Stimulated activated CD4-positive, alpha-beta T cell treated with anti-CD3 and anti-CD28 coated beads, Interleukin-4, amount 100 ng/mL, for 48 hours (primary cell): Measurements from ENCODE around the gene FAXDC2.
"Not testable (repeated sequence)": the region's sequence is repeated elsewhere in the genome, so short reads cannot be mapped to it uniquely, and the experiment has no call there.

Experiments used
- DNase-seq, 2 donors: peaks; one replicate each; pipeline ENCODE4 v3.0.0-alpha.2; 2020; ENCODE audit warnings: low read depth in 2 of 2

FAXDC2 gene

DNA sequence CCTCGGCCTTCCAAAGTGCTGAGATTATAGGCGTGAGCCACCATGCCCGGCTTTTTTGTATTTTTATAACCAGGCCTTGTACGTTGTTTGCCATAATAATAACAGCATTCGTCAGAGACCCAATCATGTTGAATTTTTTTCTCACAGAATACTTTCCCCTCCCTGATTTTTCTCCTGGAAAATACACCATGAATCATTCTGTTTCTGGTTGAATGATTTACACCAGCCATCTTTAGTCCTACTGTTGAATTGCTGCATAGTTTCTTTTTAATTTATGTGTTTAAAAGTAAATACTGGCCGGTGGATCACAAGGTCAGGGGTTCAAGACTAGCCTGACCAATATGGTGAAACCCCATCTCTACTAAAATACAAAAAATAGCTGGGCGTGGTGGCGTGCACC is 11.5 kb upstream of the FAXDC2 start:
- no peak for DNase-seq

GRCh38 chr5:154860765-154861164 is 10.4 kb upstream of the FAXDC2 start:
- no peak for DNase-seq

DNA sequence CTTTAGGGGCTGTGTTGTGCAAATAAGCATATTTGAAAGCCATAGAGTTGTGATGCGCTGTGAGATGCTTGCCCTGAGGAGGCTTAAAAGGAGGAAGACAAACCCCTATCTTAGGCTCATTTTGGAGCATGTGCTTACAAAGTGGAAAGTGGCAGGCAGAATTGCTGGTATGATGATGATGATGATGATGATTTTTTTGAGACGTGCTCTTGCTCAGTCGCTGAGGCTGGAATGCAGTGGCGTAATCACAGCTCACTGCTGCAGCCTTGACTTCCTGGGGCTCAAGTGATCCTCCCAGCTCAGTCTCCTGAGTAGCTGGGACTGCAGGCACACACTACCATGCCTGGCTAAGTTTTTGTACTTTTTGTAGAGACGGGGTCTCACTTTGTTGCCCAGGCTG is 9.7 kb upstream of the FAXDC2 start:
- no peak for DNase-seq

- no peak for DNase-seq
Measured at GRCh38 chr5:154858972-154859871, 8.8 kb upstream of the FAXDC2 start.

DNA sequence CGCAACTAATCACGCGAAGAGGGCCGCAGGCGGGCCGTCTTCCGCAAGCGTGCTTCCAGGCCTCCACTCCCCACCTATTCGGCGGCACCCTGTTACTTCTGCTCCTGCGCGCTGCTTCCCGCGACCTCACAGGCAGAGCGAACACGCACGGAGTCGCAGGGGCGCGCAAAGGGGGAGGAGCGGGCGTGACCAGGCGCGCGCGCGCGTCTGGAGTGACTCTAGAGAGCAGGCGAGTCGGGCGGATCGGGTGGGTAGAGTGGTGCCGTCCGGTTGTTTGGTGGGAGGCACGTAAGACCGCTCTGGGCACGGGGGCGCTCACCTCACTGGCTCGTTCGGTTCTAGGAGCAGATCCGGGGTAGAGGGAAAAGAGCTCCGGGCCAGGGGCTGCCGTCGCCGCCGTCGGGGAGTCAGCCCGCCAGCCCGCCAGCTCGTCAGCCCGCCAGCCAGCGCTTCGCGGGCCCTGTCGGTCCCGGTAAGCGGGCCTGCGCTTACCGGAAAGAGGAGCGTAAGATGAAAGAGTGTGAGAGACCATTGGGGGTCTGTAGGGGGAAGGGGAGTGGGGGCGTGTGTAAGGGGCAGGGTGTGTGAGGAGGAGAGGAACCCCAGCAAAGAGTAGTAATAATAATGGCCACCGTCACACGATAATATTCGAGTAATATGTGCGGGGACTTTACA is 8.0 kb upstream of the FAXDC2 start, which contains the start of gene CNOT8:
Gene CNOT8, plus strand, starts transcription at position 331 of the 675 bp plus-strand sequence. CDS start 4,652 bp downstream, outside the sequence.
- peak; percentile 97 to 98 for DNase-seq

GRCh38 chr5:154857530-154858296 is 7.3 kb upstream of the FAXDC2 start:
- DNase-seq = peak; percentile 63 to 81

GRCh38 chr5:154851351-154851750 is 948 bp upstream of the FAXDC2 start:
- DNase-seq = no peak

- no peak for DNase-seq
Measured at GRCh38 chr5:154849791-154850201, 607 bp downstream of the FAXDC2 start.

GRCh38 chr5:154849264-154849785 is 1.1 kb downstream of the FAXDC2 start:
- no peak for DNase-seq

GRCh38 chr5:154844809-154845208 is 5.6 kb downstream of the FAXDC2 start:
- no peak for DNase-seq

DNA sequence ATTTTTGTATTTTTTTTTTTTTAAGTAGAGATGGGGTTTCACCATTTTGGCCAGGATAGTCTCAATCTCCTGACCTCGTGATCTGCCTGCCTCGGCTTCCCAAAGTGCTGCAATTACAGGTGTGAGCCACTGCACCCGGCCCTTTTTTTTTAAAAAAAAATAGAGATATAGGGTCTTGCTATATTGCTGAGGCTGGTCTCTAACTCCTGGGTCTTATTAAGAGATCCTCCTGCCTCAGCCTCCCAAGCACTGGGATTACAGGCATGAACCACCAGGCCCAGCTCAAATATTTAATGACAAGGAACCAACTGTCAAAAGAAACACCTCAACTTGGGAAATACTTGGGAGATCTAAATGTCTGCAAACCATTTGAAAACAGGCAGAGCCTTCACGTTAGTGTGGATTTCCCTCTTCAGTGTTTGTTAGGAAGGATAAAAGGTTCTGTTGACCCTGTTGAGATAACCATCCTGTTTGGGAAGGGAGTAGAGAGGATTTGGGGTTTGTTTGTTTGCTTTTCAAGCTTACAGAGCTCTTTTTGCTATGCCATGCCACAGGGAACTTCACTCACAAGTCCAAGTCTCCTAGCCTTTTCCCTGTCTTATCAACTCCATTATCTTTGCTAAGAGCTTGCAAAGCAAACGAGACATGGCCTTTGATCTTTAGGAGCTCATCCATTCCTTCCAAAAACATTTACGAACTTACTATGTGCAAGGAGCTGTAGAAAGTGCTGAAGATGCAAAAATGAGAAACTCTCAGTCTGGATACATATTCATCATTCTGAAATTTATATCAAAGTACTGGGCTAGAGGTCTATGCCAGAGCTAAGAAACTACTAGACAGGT is 7.5 kb downstream of the FAXDC2 start:
- no peak for DNase-seq

GRCh38 chr5:154841273-154841661 is 9.1 kb downstream of the FAXDC2 start:
- DNase-seq = no peak

DNA sequence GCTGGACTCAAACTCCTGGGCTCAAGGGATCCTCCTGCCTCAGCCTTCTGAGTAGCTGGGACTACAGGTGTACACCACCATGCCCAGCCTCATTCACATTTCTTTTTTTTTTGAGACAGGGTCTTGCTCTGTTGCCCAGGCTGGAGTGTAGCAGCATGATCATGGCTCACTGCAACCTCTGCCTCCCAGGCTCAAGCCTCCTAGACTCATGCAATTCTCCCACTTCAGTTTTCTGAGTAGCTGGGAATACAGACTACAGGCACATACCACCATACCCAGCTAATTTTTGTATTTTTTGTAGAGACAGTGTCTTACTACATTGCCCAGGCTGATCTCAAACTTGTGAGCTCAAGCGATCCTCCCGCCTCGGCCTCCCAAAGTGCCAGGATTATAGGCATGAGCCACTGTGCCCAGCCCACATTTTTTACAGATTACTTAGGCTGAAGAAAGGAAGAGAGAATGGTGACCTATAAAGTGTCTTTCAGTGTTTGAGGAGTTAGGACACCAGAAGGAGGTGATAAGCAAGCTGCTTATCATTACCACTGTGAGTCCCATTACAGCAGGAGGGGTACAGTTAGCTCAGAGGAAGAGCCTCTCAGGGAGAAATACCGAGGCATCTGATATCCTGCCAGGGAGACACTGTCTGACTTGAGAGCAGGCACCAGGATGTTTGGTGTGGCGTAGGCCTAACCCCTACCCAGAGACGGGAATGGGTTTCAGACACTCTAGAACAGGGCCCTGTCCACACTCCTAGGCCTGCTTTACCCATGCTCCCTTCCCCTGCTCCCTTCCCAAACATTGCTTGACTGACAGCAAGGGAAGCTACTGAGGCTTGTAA is 9.7 kb downstream of the FAXDC2 start:
- DNase-seq = no peak

DNA sequence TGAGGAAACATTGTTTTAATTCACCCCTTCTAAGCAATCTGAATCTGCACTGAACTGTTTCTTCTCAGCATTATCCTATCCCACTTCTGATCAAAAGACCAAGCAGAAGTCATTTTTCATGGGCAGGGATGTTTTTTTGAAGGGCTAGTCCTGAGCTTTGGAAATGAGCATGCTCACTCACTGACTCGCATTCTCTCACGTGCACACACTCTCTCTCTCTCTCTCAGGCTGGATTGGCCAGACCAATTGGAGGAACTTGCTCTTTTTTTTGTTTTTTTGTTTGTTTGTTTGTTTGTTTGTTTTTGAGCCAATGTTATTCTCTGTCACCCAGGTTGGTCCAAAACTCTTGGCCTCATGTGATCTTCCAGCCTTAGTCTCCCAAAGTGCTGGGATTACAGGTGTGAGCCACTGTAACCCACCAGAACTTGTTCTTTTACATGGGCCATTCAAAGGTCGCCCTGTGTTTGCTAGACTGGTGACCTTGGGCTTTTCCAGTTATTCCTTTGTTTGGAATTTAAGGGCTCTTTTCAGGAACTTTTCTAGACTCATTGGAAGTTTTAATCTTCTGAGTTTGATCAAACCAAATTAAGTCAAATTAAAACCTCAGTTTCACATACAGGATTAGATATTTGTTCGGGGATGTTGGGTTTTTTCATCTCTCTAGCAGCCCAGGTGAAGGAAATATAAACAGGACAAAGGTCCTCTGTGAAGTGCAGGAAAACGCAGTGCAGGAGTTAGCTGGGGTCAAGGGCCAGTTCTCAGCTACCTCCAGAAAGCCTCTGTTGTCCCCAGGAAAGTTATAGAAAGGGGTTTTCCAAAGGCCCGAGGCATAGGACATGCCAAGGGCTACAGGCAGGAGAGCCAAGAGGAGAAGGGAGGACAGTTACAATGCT is 13.1 kb downstream of the FAXDC2 start:
- DNase-seq = no peak

DNA sequence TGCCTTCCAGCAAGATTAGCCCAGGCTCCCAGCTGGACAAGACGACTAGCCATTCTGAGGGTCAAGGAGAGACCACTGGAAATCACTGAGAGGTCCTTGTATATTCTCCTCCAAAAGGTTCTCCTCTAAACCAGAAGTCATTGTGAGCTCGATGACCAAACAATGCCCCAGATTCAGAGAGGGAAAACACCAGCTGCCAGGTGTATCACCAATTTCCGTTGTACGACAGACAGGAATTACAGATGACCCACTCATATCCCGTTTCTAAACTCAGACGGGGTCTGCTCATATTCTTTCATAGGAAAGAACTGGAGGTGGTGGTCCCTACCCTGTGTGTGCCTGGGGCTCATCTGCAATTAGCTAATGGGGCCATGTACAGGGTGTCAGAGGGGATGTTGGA is 14.2 kb downstream of the FAXDC2 start:
- no peak for DNase-seq

- DNase-seq = not testable (repeated sequence)
Measured at GRCh38 chr5:154835701-154836052, 14.7 kb downstream of the FAXDC2 start.

GRCh38 chr5:154834053-154834452 is 16.4 kb downstream of the FAXDC2 start:
- no peak for DNase-seq

- not testable (repeated sequence) for DNase-seq
Measured at GRCh38 chr5:154832804-154833203, 17.6 kb downstream of the FAXDC2 start.

DNA sequence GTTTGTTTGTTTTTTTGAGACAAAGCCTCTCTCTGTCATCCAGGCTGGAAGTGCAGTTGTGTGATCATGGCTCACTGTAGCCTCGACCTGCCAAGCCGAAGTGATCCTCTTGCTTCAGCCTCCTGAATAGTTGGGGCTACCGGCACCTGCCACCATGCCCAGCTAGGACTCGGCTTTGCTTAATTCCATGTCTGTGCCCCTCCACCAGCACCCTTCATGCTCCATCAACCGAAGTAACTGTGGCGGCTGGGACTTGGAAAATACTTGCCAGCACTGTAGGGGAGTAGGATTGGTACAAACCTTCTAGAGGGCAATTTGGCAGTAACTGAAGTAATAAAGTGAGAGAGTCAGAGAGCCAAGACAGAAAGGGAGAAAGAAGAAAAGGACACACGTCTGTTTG is 19.0 kb downstream of the FAXDC2 start:
- no peak for DNase-seq
